Omental fat pad (tissue), 4 donors: ENCODE results near the gene ANTXR2. TPM values are rescaled to one million over a fixed set of nuclear protein-coding genes. Genes with fewer than 3 reads are reported as not detected.

Experiments used
- ATAC-seq: fragments of 150-250 bp; one replicate; pipeline ENCODE4 v1.9.1; 2016; ENCODE audit warnings: mild to moderate bottlenecking, moderate library complexity; ENCODE audit not compliant: low FRiP score
- DNase-seq: peaks from one replicate; pipeline ENCODE4 v3.0.0-alpha.2; 2019; ENCODE audit warnings: low spot score
- CTCF ChIP-seq, 3 donors: fragments of 450-650 bp; IDR thresholded peaks; one replicate each; pipeline ENCODE4 v1.5.1; 2016 to 2017; ENCODE audit warnings: antibody characterized with exemption in 3 of 3, mild to moderate bottlenecking in 3 of 3, moderate library complexity in 2 of 3
- total RNA-seq, 4 donors: library from RNA; depleted of rRNA; stranded (reverse); fragments of >200 nt; gene quantifications; one replicate each; pipeline ENCODE4 v1.1.0, GENCODE V29; 2016

The ANTXR2 gene
- total RNA-seq, 4 donors from 2014 or later = 86.7 to 208 (median 139) TPM

GRCh38 chr4:80015407-80016189 lies 57.4 kb downstream of the ANTXR2 start:
- DNase-seq = no peak
- no peak for TF ChIP-seq CTCF (IDR thresholded peaks at IDR 0.05)
- ATAC-seq = no peak

GRCh38 chr4:80014531-80014930 lies 58.5 kb downstream of the ANTXR2 start:
- TF ChIP-seq CTCF (IDR thresholded peaks at IDR 0.05) = no peak

GRCh38 chr4:80012291-80012690 lies 60.7 kb downstream of the ANTXR2 start:
- no peak for ATAC-seq
- DNase-seq = no peak
- no peak for TF ChIP-seq CTCF (IDR thresholded peaks at IDR 0.05)

More at GRCh38 chr4:80014531-80014930, 58.5 kb downstream of the ANTXR2 start:
- DNase-seq (no peak), ATAC-seq (no peak)

- ATAC-seq (no peak), DNase-seq (no peak)
- TF ChIP-seq CTCF (IDR thresholded peaks at IDR 0.05) = no peak
These were observed 61.3 kb downstream of the ANTXR2 start for GRCh38 chr4:80011636-80012236.

GRCh38 chr4:80010316-80010715 lies 62.7 kb downstream of the ANTXR2 start:
- ATAC-seq (no peak), DNase-seq (no peak)
- no peak for TF ChIP-seq CTCF (IDR thresholded peaks at IDR 0.05)

- DNase-seq = no peak
- TF ChIP-seq CTCF (IDR thresholded peaks at IDR 0.05) = no peak
- ATAC-seq = no peak
These were observed 63.2 kb downstream of the ANTXR2 start for GRCh38 chr4:80009806-80010205.

- no peak for TF ChIP-seq CTCF (IDR thresholded peaks at IDR 0.05)
- no peak for ATAC-seq
These were observed 64.1 kb downstream of the ANTXR2 start for GRCh38 chr4:80008971-80009370.

More at GRCh38 chr4:80008971-80009370, 64.1 kb downstream of the ANTXR2 start:
- DNase-seq = no peak
